ENCODE results near the gene SMYD2.

DNA sequence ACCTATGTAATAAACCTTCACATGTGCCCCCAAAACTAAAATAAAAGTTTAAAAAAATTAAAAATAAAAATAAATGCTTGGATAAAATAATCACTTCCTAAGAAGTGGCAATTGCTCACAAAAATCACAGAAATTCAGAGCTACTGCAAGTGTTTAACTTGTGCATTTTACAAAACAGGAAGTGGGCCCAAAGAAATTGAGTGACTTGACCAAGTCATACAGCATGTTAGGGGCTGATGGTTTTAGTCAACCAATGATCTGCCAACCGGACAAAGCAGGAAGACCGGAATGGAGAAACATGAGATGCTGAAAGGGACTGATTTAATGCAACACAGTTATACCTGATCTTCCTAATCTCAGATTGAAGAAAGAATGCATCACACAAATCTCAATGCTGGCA is 96.5 kb downstream of the SMYD2 start:
- no peak for TF ChIP-seq CTCF (IDR thresholded peaks at IDR 0.05; ENCODE audit: extremely low read depth in 1 of 2, insufficient read depth in 1 of 2, low read depth in 1 of 2, low read length in 2 of 2)
- TF ChIP-seq POLR2AphosphoS5 (IDR thresholded peaks at IDR 0.05; ENCODE audit: insufficient read depth, low read depth, low read length) = no peak
- TF ChIP-seq POLR2A (IDR thresholded peaks at IDR 0.05; ENCODE audit: low read depth, low read length) = no peak
- TF ChIP-seq MYC (IDR thresholded peaks at IDR 0.05; ENCODE audit: low read depth, low read length) = no peak
- TF ChIP-seq EZH2 (IDR thresholded peaks at IDR 0.05; ENCODE audit: borderline replicate concordance, low read depth, low read length, severe bottlenecking) = no peak
- TF ChIP-seq, protein P1, sequence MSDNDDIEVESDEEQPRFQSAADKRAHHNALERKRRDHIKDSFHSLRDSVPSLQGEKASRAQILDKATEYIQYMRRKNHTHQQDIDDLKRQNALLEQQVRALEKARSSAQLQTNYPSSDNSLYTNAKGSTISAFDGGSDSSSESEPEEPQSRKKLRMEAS (IDR thresholded peaks at IDR 0.05; ENCODE audit: insufficient read depth, insufficient read length) = no peak
- TF ChIP-seq FOS (IDR thresholded peaks at IDR 0.05; ENCODE audit: borderline replicate concordance, insufficient read depth, low read length) = no peak
- no peak for TF ChIP-seq JUN (IDR thresholded peaks at IDR 0.05; ENCODE audit: borderline replicate concordance, insufficient read depth, insufficient read length, low read depth)
- no peak for TF ChIP-seq GATA2 (IDR thresholded peaks at IDR 0.05; ENCODE audit: insufficient read depth, insufficient read length, low read depth, low read length)
